Measurements from ENCODE around the gene PSMB9. TPM values are rescaled to one million over a fixed set of nuclear protein-coding genes. Genes with fewer than 3 reads are reported as not detected.

The PSMB9 gene
- total and polyA plus RNA-seq, 9 of the 15 experiments (the other 6 are each of a cell fraction or from before 2014, with no cell fraction given): 1.1 to 3.7 (median 2.4) TPM

DNA sequence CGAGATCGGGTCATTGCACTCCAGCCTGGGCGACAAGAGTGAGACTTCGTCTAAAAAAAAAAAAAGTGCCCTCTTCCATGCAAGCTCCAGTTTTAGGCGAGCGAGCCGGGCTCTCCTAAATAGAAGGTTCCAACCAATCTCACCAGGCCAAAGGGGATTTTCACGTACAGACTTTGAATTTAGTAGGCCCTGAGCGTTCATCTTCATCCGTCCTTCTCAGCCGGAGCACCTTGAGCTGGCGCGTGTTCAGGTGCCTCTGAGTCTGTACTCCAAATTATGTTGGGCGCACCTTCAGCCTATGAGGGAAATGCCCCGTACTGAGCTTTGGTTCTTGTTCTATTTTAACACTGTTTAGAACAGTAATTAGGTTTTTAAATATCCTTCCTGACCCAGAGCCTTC is 14.6 kb upstream of the PSMB9 start:
- in situ Hi-C loops (cut with MboI) (no loop called here), intact Hi-C loops (cut with micrococcal nuclease) (no loop called here)
- H3K4me2 ChIP-seq (ENCODE audit: insufficient read depth, low read length): no peak overlapping the region
- 0 out of 5 replicates have a peak, but pooled peaks cover 0 to 8% of the 10 kb centered on the region in 2 experiments for H3K27me3 ChIP-seq (ENCODE audit: control insufficient read depth in 2 of 2, insufficient read depth in 2 of 2, low read length in 2 of 2)
- H3K27ac ChIP-seq (ENCODE audit: extremely low read depth, low read depth, low read length): no peak overlapping the region
- CTCF ChIA-PET (ENCODE audit: low intra/inter-chr PET ratio): interaction anchor here (0.8 to 6.6 kb wide), 4 partner anchors 15 to 94 kb away, joined by 3 to 66 read pairs (median 15); partner anchors contain the start of genes PSMB9 and TAP1
- H3K9ac ChIP-seq (ENCODE audit: insufficient read depth in 1 of 2, low read depth in 2 of 2, low read length in 2 of 2): no peak overlapping the region
- H2AFZ ChIP-seq (ENCODE audit: low read depth, low read length): no peak overlapping the region
- TF ChIP-seq ZNF23 (CRISPR knock-in tag; IDR thresholded peaks at IDR 0.05) (no peak), PTBP1 (IDR thresholded peaks at IDR 0.05; ENCODE audit: low read depth, low read length) (no peak), ZFX (CRISPR knock-in tag; IDR thresholded peaks at IDR 0.05) (no peak), RAD51 (IDR thresholded peaks at IDR 0.05; ENCODE audit: borderline replicate concordance, low read depth) (no peak), TEAD4 (IDR thresholded peaks at IDR 0.05; ENCODE audit: low read length) (no peak), TEAD4 (CRISPR knock-in tag; IDR thresholded peaks at IDR 0.05; ENCODE audit: borderline replicate concordance) (no peak), POU5F1 (IDR thresholded peaks at IDR 0.05; ENCODE audit: borderline replicate concordance, low read depth, low read length, partially characterized antibody) (no peak), ZNF699 (CRISPR knock-in tag; IDR thresholded peaks at IDR 0.05; ENCODE audit: insufficient replicate concordance) (no peak), ZNF586 (CRISPR knock-in tag; conservative IDR thresholded peaks at IDR 0.05) (no peak), SETDB1 (IDR thresholded peaks at IDR 0.05; ENCODE audit: low read length) (no peak), GABPA (tag; conservative IDR thresholded peaks at IDR 0.05; ENCODE audit: low read depth) (no peak), ZNF717 (CRISPR knock-in tag; IDR thresholded peaks at IDR 0.05) (no peak), ZNF140 (CRISPR knock-in tag; IDR thresholded peaks at IDR 0.05) (no peak), SMAD4 (CRISPR knock-in tag; conservative IDR thresholded peaks at IDR 0.05) (no peak), NCOA2 (IDR thresholded peaks at IDR 0.05; ENCODE audit: partially characterized antibody in 2 of 2) (no peak)
- TF ChIP-seq, protein P1, sequence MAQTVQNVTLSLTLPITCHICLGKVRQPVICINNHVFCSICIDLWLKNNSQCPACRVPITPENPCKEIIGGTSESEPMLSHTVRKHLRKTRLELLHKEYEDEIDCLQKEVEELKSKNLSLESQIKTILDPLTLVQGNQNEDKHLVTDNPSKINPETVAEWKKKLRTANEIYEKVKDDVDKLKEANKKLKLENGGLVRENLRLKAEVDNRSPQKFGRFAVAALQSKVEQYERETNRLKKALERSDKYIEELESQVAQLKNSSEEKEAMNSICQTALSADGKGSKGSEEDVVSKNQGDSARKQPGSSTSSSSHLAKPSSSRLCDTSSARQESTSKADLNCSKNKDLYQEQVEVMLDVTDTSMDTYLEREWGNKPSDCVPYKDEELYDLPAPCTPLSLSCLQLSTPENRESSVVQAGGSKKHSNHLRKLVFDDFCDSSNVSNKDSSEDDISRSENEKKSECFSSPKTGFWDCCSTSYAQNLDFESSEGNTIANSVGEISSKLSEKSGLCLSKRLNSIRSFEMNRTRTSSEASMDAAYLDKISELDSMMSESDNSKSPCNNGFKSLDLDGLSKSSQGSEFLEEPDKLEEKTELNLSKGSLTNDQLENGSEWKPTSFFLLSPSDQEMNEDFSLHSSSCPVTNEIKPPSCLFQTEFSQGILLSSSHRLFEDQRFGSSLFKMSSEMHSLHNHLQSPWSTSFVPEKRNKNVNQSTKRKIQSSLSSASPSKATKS (CRISPR knock-in tag; IDR thresholded peaks at IDR 0.05): no peak
- TF ChIP-seq, protein P2, sequence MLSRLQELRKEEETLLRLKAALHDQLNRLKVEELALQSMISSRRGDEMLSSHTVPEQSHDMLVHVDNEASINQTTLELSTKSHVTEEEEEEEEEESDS (CRISPR knock-in tag; IDR thresholded peaks at IDR 0.05): no peak
- TF ChIP-seq, protein P3, sequence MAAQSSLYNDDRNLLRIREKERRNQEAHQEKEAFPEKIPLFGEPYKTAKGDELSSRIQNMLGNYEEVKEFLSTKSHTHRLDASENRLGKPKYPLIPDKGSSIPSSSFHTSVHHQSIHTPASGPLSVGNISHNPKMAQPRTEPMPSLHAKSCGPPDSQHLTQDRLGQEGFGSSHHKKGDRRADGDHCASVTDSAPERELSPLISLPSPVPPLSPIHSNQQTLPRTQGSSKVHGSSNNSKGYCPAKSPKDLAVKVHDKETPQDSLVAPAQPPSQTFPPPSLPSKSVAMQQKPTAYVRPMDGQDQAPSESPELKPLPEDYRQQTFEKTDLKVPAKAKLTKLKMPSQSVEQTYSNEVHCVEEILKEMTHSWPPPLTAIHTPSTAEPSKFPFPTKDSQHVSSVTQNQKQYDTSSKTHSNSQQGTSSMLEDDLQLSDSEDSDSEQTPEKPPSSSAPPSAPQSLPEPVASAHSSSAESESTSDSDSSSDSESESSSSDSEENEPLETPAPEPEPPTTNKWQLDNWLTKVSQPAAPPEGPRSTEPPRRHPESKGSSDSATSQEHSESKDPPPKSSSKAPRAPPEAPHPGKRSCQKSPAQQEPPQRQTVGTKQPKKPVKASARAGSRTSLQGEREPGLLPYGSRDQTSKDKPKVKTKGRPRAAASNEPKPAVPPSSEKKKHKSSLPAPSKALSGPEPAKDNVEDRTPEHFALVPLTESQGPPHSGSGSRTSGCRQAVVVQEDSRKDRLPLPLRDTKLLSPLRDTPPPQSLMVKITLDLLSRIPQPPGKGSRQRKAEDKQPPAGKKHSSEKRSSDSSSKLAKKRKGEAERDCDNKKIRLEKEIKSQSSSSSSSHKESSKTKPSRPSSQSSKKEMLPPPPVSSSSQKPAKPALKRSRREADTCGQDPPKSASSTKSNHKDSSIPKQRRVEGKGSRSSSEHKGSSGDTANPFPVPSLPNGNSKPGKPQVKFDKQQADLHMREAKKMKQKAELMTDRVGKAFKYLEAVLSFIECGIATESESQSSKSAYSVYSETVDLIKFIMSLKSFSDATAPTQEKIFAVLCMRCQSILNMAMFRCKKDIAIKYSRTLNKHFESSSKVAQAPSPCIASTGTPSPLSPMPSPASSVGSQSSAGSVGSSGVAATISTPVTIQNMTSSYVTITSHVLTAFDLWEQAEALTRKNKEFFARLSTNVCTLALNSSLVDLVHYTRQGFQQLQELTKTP (IDR thresholded peaks at IDR 0.05; ENCODE audit: low read depth in 1 of 2, partially characterized antibody in 2 of 2): no peak
- H3K4me1 ChIP-seq (replicated peaks in 1 of 2; ENCODE audit: control insufficient read depth in 2 of 2, insufficient read depth in 2 of 2, low read length in 2 of 2): peaks cover 9 to 16% of the 10 kb centered on the region in 2 experiments; a peak in 4 of 5 replicates
- FAIRE-seq: no peak
- WGBS (ENCODE audit: insufficient coverage, low coverage, missing lambda C conversion rate): 80% methylated on average over 15 of the region's 15 CpGs
- DNase-seq (ENCODE audit: extremely low read depth in 1 of 4, low spot score in 3 of 4): no peak
- peaks cover 11% of the 10 kb centered on the region; the same call in 2 of the 3 replicates for H3K79me2 ChIP-seq (ENCODE audit: control insufficient read depth, insufficient read depth, low read length)
- ATAC-seq: no peak
- no peaks in the 10 kb centered on the region for H3K9me1 ChIP-seq (ENCODE audit: control insufficient read depth, insufficient read depth, low read length)
- H4K20me1 ChIP-seq (replicated peaks; ENCODE audit: control insufficient read depth, insufficient read depth, low read length): no peaks in the 10 kb centered on the region
- H3K9me3 ChIP-seq (replicated peaks; ENCODE audit: control insufficient read depth, insufficient read depth, low read depth, low read length): no peaks in the 10 kb centered on the region
- H3K36me3 ChIP-seq (ENCODE audit: control insufficient read depth, insufficient read depth, low read length): peaks cover 26% of the 10 kb centered on the region; the same call in 2 of the 3 replicates
- POLR2A ChIA-PET: interaction anchor here (1.4 to 5.1 kb wide), 9 partner anchors 13 to 145 kb away, joined by 4 to 56 read pairs (median 14); partner anchors contain the start of genes PSMB9 and TAP1
- BruUV-seq (replicated peaks): no TSS peak
- no peak overlapping the region for H3K4me3 ChIP-seq

Data from K562 (cell line).